ENCODE data around the gene CR1L. TPM values are rescaled to one million over a fixed set of nuclear protein-coding genes. Genes with fewer than 3 reads are reported as not detected.

Gene CR1L
- not detected for total RNA-seq
- polyA plus RNA-seq, result not detected

DNA sequence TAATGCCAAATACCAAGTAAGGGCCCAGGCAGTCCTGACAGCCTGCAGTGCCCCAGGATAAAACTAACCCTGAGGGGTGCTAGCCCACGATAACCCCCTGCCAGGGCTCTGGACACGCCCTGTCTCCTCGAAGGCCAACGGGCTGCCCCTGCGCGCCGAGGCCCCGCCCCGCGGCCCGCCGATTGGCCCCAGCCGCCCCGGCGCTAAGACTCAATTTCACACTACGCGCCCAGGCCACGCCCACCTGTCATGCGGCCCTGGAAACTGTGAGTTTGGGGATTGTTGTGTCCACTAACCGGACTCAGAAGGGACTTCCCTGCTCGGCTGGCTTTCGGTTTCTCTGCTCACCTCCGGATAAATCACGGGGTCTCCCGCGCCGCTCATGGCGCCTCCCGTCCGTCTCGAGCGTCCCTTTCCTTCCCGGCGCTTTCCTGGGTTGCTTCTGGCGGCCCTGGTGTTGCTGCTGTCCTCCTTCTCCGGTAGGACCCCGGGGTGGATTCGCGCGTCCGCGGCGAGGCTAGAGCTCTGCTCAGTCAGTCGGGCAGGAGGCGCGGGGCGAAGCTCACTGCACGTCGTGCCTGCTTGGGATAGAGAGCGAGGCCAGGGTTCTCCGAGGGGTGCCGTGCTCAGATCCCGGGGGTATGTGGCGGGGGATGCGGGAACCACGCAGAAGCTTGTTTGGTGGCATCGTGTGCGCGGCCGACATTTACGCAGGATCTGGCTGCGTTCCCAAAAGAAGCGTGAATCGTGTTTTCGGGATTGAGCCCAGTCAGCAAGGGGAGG is at the start of gene CR1L:
CR1L (plus strand) TSS at position 282 of the 783 bp plus-strand sequence; CDS start at position 383, 101 bp downstream.
- peaks cover 66% of the 10 kb centered on the region for H3K27me3 Mint-ChIP-seq
- no peaks in the 10 kb centered on the region for H3K36me3 ChIP-seq (ENCODE audit: control insufficient read depth, insufficient read depth, low read length)
- H3K4me1 ChIP-seq (ENCODE audit: control insufficient read depth, insufficient read depth, low read length, poor library complexity, severe bottlenecking), result peaks cover 9% of the 10 kb centered on the region
- no peak within 1 kb of the TSS for H3K27ac ChIP-seq (ENCODE audit: insufficient read depth, low read length, poor library complexity, severe bottlenecking)
- peaks cover 12% of the 10 kb centered on the region for H3K27me3 ChIP-seq (ENCODE audit: control insufficient read depth, insufficient read depth, low read length)
- ATAC-seq (ENCODE audit: low read depth in 2 of 2) (peak; percentile 86 to 89), DNase-seq (peak; percentile 47 to 61 (median 49))
- peaks cover 0 to 1% (median 0%) of the 10 kb centered on the region in 7 donors for H3K9me3 Mint-ChIP-seq
- H3K36me3 Mint-ChIP-seq, result no peaks in the 10 kb centered on the region
- no peaks in the 10 kb centered on the region for H3K9me3 ChIP-seq (ENCODE audit: control insufficient read depth in 2 of 2, low read length in 2 of 2)
- peak within 1 kb of the TSS in 3 of 4 donors; percentile 58 to 84 (median 72) for H3K4me3 Mint-ChIP-seq
- H3K27ac Mint-ChIP-seq, result peak within 1 kb of the TSS in 1 of 3 donors; percentile 4
- peak within 1 kb of the TSS; percentile 40 for H3K4me3 ChIP-seq (ENCODE audit: low read depth, low read length)
- peaks cover 0 to 5% (median 2%) of the 10 kb centered on the region in 4 donors for H3K4me1 Mint-ChIP-seq

DNA sequence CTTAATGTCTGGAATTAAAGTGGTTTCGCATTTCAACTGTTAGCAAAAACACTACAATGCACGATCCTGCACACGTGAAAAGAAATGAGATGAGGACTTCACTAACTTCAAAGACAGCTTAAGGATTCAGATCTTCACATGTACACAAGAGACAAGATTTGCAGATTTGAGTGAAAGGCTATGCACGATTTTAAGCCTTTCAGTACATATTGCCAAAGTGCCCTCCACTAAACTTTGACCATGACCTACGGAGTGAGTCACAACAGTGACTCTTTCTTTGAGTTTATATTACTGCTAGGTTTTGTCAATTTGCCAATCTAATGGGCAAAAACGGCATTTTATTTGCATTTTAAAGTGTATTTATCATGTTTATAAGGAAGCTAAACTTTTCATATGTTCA is 41.2 kb upstream of the CR1L start:
- Histone ChIP-seq H3K9me3 (ENCODE audit: control insufficient read depth in 2 of 2, low read length in 2 of 2) (no peaks in the 10 kb centered on the region), H3K4me1 (ENCODE audit: control insufficient read depth, insufficient read depth, low read length, poor library complexity, severe bottlenecking) (no peaks in the 10 kb centered on the region), H3K36me3 (ENCODE audit: control insufficient read depth, insufficient read depth, low read length) (no peaks in the 10 kb centered on the region), H3K4me3 (ENCODE audit: low read depth, low read length) (no peak overlapping the region), H3K27ac (ENCODE audit: insufficient read depth, low read length, poor library complexity, severe bottlenecking) (no peak overlapping the region), H3K27me3 (ENCODE audit: control insufficient read depth, insufficient read depth, low read length) (no peaks in the 10 kb centered on the region)
- Mint-ChIP-seq H3K27ac (no peak overlapping the region), H3K9me3 (no peaks in the 10 kb centered on the region), H3K27me3 (peaks cover 16% of the 10 kb centered on the region), H3K36me3 (no peaks in the 10 kb centered on the region), H3K4me1 (no peaks in the 10 kb centered on the region), H3K4me3 (no peak overlapping the region)
- ATAC-seq (ENCODE audit: low read depth in 2 of 2) (no peak), DNase-seq (no peak)

DNA sequence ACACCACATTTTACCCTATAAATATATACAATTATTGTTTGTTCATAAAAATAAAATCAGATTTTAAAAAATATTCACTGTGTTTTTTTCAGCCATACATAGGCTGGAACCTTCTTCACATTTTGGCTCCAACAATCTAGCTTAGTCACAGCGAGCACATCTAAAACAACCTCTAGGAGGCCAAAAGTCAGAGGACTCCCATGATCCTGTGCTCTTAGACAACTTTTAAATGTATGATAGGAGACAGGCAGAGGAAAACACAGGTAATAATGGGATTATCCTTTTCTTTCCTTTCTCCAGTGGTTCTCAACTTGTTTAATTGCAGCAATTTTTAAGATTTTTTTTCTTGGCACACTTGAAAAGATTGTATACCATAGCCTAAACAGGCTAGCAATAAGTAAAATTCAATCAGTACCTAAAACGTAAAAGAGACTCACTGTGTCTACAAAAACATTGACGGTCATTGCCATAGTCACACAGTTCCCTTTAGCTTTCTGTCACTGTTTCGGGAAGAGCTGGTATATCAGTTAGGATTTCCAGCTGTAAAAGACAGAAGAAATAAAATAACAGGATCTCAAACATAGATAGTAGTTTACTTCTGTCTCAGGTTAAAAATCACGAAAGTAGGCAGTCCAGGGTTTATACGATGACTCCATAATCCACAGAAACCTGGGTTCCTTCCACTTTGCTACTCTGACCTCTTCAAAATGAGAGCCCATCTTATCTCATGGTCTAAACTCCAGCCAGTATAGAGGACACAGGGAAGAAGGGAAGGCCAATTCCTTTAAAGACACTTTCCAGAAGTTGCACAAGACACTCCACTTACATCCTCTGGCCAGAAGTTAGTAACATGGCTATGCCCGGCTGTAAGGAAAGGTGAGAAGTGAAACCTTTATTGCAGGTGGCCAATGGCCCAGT is 39.2 kb upstream of the CR1L start:
- no peaks in the 10 kb centered on the region for H3K27me3 ChIP-seq (ENCODE audit: control insufficient read depth, insufficient read depth, low read length)
- Mint-ChIP-seq H3K27ac (no peak overlapping the region), H3K9me3 (no peaks in the 10 kb centered on the region), H3K36me3 (no peaks in the 10 kb centered on the region), H3K4me1 (no peaks in the 10 kb centered on the region), H3K4me3 (no peak overlapping the region), H3K27me3 (peaks cover 12% of the 10 kb centered on the region)
- H3K36me3 ChIP-seq (ENCODE audit: control insufficient read depth, insufficient read depth, low read length), result no peaks in the 10 kb centered on the region
- no peak for ATAC-seq (ENCODE audit: low read depth in 2 of 2)
- no peaks in the 10 kb centered on the region for H3K9me3 ChIP-seq (ENCODE audit: control insufficient read depth in 2 of 2, low read length in 2 of 2)
- no peak overlapping the region for H3K4me3 ChIP-seq (ENCODE audit: low read depth, low read length)
- H3K27ac ChIP-seq (ENCODE audit: insufficient read depth, low read length, poor library complexity, severe bottlenecking), result no peak overlapping the region
- no peaks in the 10 kb centered on the region for H3K4me1 ChIP-seq (ENCODE audit: control insufficient read depth, insufficient read depth, low read length, poor library complexity, severe bottlenecking)
- no peak for DNase-seq

DNA sequence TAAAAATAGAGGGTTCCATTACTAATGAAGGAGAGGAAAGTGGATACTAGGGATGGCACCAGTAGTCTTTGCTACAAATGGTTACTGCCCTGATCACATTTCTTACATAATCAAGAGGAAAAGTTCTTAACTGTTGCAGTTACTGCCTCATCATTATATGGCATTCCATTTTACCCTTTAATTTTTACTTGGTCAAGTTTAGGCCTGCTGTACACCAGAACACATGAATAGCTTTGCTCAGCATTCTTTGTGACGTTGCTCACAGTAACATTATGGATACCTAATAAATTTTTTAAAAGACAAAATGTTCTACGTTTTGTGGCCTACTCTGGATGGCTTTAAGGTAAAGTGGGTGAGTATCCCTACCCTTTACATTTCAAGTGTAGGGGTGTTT is 38.6 kb upstream of the CR1L start:
- Histone ChIP-seq H3K36me3 (ENCODE audit: control insufficient read depth, insufficient read depth, low read length) (no peaks in the 10 kb centered on the region), H3K4me3 (ENCODE audit: low read depth, low read length) (no peak overlapping the region), H3K9me3 (ENCODE audit: control insufficient read depth in 2 of 2, low read length in 2 of 2) (no peaks in the 10 kb centered on the region), H3K4me1 (ENCODE audit: control insufficient read depth, insufficient read depth, low read length, poor library complexity, severe bottlenecking) (no peaks in the 10 kb centered on the region), H3K27ac (ENCODE audit: insufficient read depth, low read length, poor library complexity, severe bottlenecking) (no peak overlapping the region), H3K27me3 (ENCODE audit: control insufficient read depth, insufficient read depth, low read length) (peaks cover 3% of the 10 kb centered on the region)
- no peaks in the 10 kb centered on the region for H3K9me3 Mint-ChIP-seq
- no peaks in the 10 kb centered on the region for H3K36me3 Mint-ChIP-seq
- no peaks in the 10 kb centered on the region for H3K4me1 Mint-ChIP-seq
- H3K27ac Mint-ChIP-seq, result no peak overlapping the region
- DNase-seq (no peak), ATAC-seq (ENCODE audit: low read depth in 2 of 2) (no peak)
- H3K27me3 Mint-ChIP-seq, result peaks cover 16% of the 10 kb centered on the region
- H3K4me3 Mint-ChIP-seq, result no peak overlapping the region

DNA sequence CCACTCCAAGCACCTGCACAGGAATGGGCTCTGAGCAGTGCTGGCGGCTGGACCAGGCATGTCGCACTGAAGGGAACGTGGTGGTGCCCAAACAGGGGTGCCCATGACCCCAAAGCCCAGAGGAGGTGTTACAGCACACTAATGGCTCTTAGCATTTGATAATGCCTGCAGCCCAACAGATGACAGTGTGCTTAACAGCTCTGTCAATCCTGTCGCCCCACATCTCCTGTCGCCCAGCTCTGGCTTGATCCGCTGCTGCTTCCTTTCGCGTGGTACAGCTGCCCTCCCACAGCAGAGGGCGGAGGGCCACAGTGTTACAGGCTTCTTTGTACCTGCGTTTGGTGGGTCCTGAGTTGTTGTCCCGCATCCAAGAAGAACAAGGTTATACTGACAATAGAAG is 32.2 kb upstream of the CR1L start:
- H3K36me3 ChIP-seq (ENCODE audit: control insufficient read depth, insufficient read depth, low read length), result no peaks in the 10 kb centered on the region
- Mint-ChIP-seq H3K27ac (no peak overlapping the region), H3K27me3 (peaks cover 7% of the 10 kb centered on the region), H3K9me3 (no peaks in the 10 kb centered on the region), H3K36me3 (no peaks in the 10 kb centered on the region), H3K4me3 (no peak overlapping the region), H3K4me1 (no peaks in the 10 kb centered on the region)
- no peak for ATAC-seq (ENCODE audit: low read depth in 2 of 2)
- H3K4me3 ChIP-seq (ENCODE audit: low read depth, low read length), result no peak overlapping the region
- H3K27ac ChIP-seq (ENCODE audit: insufficient read depth, low read length, poor library complexity, severe bottlenecking), result no peak overlapping the region
- peaks cover 6% of the 10 kb centered on the region for H3K27me3 ChIP-seq (ENCODE audit: control insufficient read depth, insufficient read depth, low read length)
- H3K4me1 ChIP-seq (ENCODE audit: control insufficient read depth, insufficient read depth, low read length, poor library complexity, severe bottlenecking), result no peaks in the 10 kb centered on the region
- DNase-seq, result no peak
- H3K9me3 ChIP-seq (ENCODE audit: control insufficient read depth in 2 of 2, low read length in 2 of 2), result no peaks in the 10 kb centered on the region

DNA sequence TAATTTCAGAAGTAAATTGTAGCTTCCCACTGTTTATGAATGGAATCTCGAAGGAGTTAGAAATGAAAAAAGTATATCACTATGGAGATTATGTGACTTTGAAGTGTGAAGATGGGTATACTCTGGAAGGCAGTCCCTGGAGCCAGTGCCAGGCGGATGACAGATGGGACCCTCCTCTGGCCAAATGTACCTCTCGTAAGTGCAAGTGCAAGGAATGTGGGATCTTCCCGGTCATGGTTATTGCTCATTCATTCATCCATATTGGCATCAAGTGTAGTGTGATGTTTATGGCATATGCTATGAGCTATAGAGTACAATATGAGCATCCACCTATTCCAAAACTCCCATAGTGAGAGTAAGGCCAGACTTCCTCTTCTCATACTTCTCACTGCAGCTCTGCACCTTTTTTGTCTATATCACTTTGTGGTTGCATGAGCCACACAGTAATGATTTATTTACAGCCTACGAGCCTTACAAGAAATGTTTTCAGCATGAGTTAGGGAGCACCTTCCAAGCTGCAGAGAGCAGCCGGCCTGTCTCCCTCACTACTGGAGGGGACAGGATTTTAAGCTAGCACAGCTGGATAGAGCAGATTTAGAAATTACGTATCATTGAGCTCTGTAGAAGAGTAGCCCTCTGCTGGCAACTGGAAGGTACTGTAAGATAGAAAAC is 24.9 kb upstream of the CR1L start:
- peaks cover 0 to 8% (median 5%) of the 10 kb centered on the region in 4 donors for H3K4me1 Mint-ChIP-seq
- Histone ChIP-seq H3K4me1 (ENCODE audit: control insufficient read depth, insufficient read depth, low read length, poor library complexity, severe bottlenecking) (no peaks in the 10 kb centered on the region), H3K9me3 (ENCODE audit: control insufficient read depth in 2 of 2, low read length in 2 of 2) (no peaks in the 10 kb centered on the region), H3K27me3 (ENCODE audit: control insufficient read depth, insufficient read depth, low read length) (peaks cover 5% of the 10 kb centered on the region), H3K36me3 (ENCODE audit: control insufficient read depth, insufficient read depth, low read length) (no peaks in the 10 kb centered on the region), H3K4me3 (ENCODE audit: low read depth, low read length) (no peak overlapping the region), H3K27ac (ENCODE audit: insufficient read depth, low read length, poor library complexity, severe bottlenecking) (no peak overlapping the region)
- H3K36me3 Mint-ChIP-seq, result no peaks in the 10 kb centered on the region
- H3K4me3 Mint-ChIP-seq, result peak overlapping the region in 1 of 4 donors; percentile 59
- no peaks in the 10 kb centered on the region for H3K9me3 Mint-ChIP-seq
- H3K27me3 Mint-ChIP-seq, result peaks cover 8% of the 10 kb centered on the region
- H3K27ac Mint-ChIP-seq, result no peak overlapping the region
- peak; percentile 75 to 78 for ATAC-seq (ENCODE audit: low read depth in 2 of 2)
- peak in 2 of 3 donors; percentile 39 to 49 for DNase-seq

DNA sequence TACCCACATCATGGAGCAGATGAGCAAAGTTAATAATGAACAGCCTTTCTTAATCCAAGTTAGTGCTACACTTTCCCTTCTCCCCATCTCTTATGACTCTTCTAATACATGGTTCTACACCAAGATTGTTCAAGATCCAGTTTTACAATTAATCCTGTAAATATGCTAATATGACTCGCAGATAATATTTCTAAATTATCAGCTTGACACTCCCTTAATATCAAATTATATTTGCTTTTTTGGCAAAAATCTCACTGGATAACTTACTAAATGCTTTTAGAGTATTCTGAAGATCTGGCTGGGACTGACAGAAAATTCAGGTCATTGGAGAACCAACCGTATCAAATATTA is 24.4 kb upstream of the CR1L start:
- H3K27me3 Mint-ChIP-seq, result peaks cover 11% of the 10 kb centered on the region
- DNase-seq, result no peak
- Histone ChIP-seq H3K4me1 (ENCODE audit: control insufficient read depth, insufficient read depth, low read length, poor library complexity, severe bottlenecking) (no peaks in the 10 kb centered on the region), H3K27ac (ENCODE audit: insufficient read depth, low read length, poor library complexity, severe bottlenecking) (no peak overlapping the region), H3K9me3 (ENCODE audit: control insufficient read depth in 2 of 2, low read length in 2 of 2) (no peaks in the 10 kb centered on the region), H3K36me3 (ENCODE audit: control insufficient read depth, insufficient read depth, low read length) (no peaks in the 10 kb centered on the region), H3K27me3 (ENCODE audit: control insufficient read depth, insufficient read depth, low read length) (peaks cover 5% of the 10 kb centered on the region), H3K4me3 (ENCODE audit: low read depth, low read length) (no peak overlapping the region)
- no peak for ATAC-seq (ENCODE audit: low read depth in 2 of 2)
- H3K9me3 Mint-ChIP-seq, result no peaks in the 10 kb centered on the region
- H3K4me3 Mint-ChIP-seq, result peak overlapping the region in 1 of 4 donors; percentile 59
- no peaks in the 10 kb centered on the region for H3K36me3 Mint-ChIP-seq
- peaks cover 0 to 8% (median 5%) of the 10 kb centered on the region in 4 donors for H3K4me1 Mint-ChIP-seq
- H3K27ac Mint-ChIP-seq, result no peak overlapping the region

All from CD4-positive, CD25-positive, alpha-beta regulatory T cell (primary cell).